NCI-H446 (cell line): ENCODE data around the gene PRDM16.

Experiments
- DNase-seq, 2 experiments: peaks; one replicate each; lab custom pipeline; 2025; lab: John Stamatoyannopoulos, UW

Gene PRDM16

GRCh38 chr1:3103967-3104677, 35.1 kb downstream of the PRDM16 start:
- DNase-seq = no peak

GRCh38 chr1:3105167-3105863, 36.3 kb downstream of the PRDM16 start:
- DNase-seq = no peak

- no peak for DNase-seq
Observed at GRCh38 chr1:3106216-3106615, 37.2 kb downstream of the PRDM16 start.

- no peak for DNase-seq
Observed at GRCh38 chr1:3107201-3107600, 38.2 kb downstream of the PRDM16 start.

- DNase-seq = no peak
Observed at GRCh38 chr1:3109355-3109754, 40.4 kb downstream of the PRDM16 start.

GRCh38 chr1:3111348-3112021, 42.5 kb downstream of the PRDM16 start:
- DNase-seq = no peak

GRCh38 chr1:3112526-3112925, 43.5 kb downstream of the PRDM16 start:
- DNase-seq = no peak

GRCh38 chr1:3113047-3113740, 44.2 kb downstream of the PRDM16 start:
- no peak for DNase-seq

GRCh38 chr1:3113741-3114056, 44.7 kb downstream of the PRDM16 start:
- no peak for DNase-seq

- DNase-seq = no peak
Observed at GRCh38 chr1:3114131-3114744, 45.2 kb downstream of the PRDM16 start.

- DNase-seq = no peak
Observed at GRCh38 chr1:3114846-3115245, 45.8 kb downstream of the PRDM16 start.

GRCh38 chr1:3115275-3116149, 46.5 kb downstream of the PRDM16 start:
- DNase-seq = no peak

- DNase-seq = no peak
Observed at GRCh38 chr1:3116150-3116510, 47.1 kb downstream of the PRDM16 start.

- DNase-seq = no peak
Observed at GRCh38 chr1:3116560-3116959, 47.6 kb downstream of the PRDM16 start.

- no peak for DNase-seq
Observed at GRCh38 chr1:3117879-3118278, 48.9 kb downstream of the PRDM16 start.

GRCh38 chr1:3119061-3119460, 50.1 kb downstream of the PRDM16 start:
- DNase-seq = no peak

GRCh38 chr1:3119725-3120124, 50.7 kb downstream of the PRDM16 start:
- no peak for DNase-seq

GRCh38 chr1:3120140-3120539, 51.1 kb downstream of the PRDM16 start:
- no peak for DNase-seq

- DNase-seq = no peak
Observed at GRCh38 chr1:3120994-3121393, 52.0 kb downstream of the PRDM16 start.

- DNase-seq = no peak
Observed at GRCh38 chr1:3121401-3122210, 52.6 kb downstream of the PRDM16 start.

GRCh38 chr1:3122311-3122710, 53.3 kb downstream of the PRDM16 start:
- no peak for DNase-seq
